ENCODE measurements around the gene HMGB2.

HMGB2 gene

DNA sequence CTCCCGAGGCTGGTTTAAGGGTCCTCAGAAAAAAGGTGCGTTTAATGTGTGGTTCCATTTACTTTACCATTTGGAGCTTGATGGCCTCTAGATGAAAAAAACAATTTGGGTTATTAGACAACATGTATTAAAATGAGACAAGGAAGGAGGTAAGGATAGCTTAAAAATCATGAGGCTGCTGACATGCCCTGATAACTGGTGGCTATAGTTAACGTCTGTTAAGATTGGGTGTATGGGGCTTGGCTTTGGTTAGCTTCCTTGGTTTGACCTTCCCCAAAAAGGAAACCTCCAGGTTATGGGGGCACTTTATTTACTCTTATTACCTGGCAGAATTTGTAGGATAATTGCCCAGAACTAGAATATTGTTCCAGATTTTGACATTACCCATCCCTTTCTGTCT is 51.5 kb downstream of the HMGB2 start:
- DNase-seq = no peak

GRCh38 chr4:173282256-173282562 is 51.9 kb downstream of the HMGB2 start:
- no peak for DNase-seq

DNA sequence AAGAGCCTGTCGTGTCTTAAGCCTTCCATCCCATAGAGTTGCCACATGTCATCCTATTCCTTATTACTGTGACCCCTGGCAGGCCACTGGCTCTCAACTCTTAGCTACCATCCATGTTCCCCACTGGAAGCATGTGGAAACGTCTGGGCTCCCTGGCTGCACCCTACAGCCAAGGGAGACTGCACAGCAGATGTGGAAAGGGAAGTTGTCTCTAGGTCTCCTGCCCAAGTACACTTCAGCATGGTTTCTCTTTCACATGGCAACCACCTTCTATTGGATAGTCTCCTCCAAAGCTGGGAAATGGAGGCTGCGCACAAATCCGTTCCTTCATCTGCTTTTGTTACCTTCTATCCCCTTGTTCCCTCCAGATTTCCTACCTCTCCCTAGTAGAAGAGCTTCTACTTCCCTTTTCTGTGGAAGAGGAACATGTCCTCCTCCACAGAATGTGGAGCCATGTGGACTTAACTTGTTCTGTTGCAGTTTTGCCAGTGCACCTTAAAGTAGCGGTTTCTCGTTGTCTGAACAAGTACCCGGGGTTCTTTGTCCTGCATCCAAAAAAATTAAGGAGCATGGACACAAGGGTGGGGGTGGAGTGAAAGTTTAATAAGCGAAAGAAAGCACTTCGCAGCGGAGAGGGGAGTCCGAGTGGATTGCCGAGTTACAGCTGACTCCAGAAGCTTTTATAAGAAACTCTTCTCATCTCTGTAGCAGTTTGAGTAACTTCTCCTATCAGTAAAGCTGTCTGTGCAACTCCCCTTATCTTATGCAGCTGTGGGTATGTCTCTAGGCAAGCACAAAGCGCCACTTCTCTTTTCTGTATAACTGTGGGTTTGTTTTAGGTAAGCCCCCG is 52.5 kb downstream of the HMGB2 start:
- no peak for DNase-seq

Measured in NCI-H1092 (cell line).